HG02852 (cell line): ENCODE data around the gene CPM.
A peak's percentile ranks its signal among the peaks of the same experiment; 100 is the strongest.
"Not testable (repeated sequence)": the region's sequence is repeated elsewhere in the genome, so short reads cannot be mapped to it uniquely, and the experiment has no call there.

Source experiments
- ATAC-seq: cut with Tn5 transposase; IDR thresholded peaks from one replicate; pipeline ENCODE4 v1.9.1; 2021; ENCODE audit warnings: mild to moderate bottlenecking, moderate library complexity; ENCODE audit not compliant: unreplicated experiment

The CPM gene

DNA sequence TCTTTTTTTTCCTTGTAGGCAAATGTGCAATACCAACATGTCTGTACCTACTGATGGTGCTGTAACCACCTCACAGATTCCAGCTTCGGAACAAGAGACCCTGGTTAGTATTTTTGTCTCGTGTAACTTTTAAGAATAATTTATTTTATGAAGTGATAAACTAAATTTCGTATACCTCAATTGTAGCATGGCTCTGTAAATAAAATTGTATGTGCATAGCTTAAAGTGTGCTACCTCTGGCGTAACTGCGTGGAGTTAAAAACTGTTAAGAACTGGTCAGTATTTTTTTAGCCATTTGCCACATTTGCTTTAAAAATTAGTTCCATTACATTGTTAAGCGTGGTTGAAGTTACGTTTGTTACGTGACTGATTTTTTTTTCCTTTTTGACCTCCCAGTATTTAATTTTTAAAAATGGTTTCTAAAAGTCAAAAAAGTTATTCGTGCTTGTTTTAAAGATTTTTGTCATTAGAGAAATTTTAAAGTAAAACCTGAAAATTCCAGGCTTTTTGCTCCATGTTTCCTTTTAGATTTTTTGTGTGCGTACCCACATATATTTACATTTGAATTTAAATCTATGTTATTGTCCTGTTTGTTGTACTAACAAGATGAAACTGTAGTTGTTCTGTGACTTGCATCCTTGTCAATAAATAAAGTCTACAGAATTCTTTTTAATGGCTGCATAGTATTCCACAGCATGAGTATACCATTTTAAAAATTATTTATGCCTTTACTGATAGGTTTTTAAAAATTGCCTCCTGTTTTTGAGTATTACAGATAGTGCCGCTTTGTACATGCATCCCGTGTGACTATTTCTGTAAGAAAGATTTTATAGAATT lies 123.6 kb downstream of the CPM start:
- no peak for ATAC-seq

DNA sequence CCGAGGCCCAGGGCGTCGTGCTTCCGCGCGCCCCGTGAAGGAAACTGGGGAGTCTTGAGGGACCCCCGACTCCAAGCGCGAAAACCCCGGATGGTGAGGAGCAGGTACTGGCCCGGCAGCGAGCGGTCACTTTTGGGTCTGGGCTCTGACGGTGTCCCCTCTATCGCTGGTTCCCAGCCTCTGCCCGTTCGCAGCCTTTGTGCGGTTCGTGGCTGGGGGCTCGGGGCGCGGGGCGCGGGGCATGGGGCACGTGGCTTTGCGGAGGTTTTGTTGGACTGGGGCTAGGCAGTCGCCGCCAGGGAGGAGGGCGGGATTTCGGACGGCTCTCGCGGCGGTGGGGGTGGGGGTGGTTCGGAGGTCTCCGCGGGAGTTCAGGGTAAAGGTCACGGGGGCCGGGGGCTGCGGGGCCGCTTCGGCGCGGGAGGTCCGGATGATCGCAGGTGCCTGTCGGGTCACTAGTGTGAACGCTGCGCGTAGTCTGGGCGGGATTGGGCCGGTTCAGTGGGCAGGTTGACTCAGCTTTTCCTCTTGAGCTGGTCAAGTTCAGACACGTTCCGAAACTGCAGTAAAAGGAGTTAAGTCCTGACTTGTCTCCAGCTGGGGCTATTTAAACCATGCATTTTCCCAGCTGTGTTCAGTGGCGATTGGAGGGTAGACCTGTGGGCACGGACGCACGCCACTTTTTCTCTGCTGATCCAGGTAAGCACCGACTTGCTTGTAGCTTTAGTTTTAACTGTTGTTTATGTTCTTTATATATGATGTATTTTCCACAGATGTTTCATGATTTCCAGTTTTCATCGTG lies 124.4 kb downstream of the CPM start:
- peak; percentile 49 for ATAC-seq

DNA sequence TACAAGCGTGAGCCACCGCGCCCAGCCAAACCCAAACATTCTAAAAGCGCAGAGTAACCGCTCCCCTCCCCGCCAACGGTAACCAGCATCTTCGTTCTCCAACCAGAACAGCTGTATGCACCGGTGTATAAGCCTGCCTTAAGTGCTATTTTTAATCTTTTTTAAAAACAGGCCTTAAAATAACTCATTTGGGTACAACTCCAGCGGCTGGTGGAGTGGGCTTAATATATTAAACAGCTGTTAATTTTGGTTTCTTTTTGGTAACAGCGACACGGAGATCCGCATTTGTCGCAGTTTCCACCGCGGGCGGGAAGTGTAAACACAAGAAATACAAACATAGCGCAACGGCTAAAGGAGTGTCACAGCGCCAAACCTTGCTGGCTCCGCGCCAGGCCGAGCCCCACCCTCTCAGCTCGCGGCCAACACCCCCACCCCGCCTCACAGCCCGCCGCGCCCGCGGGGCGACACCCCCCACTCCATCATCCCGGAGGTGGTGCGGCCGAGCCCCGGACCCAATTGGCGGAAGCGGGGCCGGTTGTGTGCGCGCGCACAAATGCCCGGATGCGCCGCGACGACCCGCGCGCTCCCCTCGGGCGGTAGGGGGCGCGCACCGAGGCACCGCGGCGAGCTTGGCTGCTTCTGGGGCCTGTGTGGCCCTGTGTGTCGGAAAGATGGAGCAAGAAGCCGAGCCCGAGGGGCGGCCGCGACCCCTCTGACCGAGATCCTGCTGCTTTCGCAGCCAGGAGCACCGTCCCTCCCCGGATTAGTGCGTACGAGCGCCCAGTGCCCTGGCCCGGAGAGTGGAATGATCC lies 125.2 kb downstream of the CPM start, which contains the start of gene MDM2:
TSS of gene MDM2 (plus strand) at position 602 of the 812 bp plus-strand sequence. CDS start 301 bp downstream, outside the sequence.
- peak; percentile 73 for ATAC-seq

DNA sequence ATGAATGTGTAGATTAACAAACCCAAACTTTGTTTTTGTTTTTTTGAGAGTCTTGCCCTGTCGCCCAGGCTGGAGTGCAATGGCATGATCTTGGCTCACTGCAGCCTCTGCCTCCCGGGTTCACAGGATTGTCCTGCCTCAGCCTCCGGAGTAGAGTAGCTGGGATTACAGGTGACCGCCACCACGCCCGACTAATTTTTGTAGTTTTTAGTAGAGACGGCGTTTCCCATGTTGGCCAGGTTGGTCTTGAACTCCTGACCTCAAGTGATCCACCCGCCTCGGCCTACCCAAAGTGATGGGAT lies 125.7 kb downstream of the CPM start:
- not testable (repeated sequence) for ATAC-seq

DNA sequence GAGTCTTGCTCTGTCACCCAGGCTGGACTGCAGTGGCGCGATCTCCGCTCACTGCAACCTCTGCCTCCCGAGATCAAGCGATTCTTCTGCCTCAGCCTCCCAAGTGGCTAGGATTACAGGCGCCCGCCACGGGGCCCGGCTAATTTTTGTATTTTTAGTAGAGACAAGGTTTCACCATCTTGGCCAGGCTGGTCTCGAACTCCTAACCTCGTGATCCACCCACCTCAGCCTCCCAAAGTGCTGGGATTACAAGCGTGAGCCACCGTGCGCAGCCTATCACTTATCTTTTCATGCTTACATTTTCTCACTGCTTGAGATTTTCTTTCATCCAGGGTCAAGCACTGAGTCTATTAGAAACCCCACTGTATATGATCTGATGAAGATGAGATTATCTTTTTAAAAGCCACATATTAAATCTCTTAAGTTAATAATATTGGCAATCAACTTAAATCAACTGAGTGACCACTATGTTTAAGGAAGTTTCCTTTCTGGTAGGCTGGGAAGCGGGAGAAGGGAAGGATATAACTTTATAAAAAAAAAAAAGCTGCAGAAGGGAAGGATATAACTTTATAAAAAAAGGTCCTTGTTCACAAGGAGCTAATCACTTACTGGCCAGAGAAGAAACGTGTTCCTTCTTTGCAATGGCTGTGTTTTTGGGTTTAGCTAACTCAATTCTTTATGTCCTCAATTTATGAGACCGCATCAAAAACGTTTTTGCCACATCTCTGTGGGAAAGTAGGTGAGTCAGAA lies 126.3 kb downstream of the CPM start:
- no peak for ATAC-seq

DNA sequence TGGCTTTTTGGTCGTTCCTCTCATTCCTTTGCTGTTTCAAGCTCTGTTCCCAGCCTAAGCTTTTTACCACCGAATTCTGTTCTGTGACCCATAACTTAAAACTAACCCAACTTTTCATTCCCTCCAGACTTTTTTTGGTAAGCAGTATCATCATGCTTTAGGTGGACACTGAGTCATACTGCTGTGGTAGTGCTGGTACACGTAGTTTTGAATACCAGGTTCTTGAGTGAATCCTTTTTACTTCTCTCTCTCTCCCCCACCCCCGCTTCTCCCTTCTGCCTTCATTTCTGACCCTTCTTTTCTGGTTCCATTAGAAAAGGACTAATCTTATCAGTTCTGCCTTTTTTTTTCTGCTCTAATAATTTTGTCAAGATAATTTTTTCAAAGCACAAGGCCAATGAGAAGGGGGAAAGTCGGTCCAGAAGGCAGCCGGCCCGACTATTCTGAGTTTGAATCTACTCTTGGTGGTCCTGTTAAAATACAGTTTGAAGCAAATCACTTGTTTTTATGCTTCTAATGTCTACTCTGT lies 127.3 kb downstream of the CPM start:
- ATAC-seq: no peak

DNA sequence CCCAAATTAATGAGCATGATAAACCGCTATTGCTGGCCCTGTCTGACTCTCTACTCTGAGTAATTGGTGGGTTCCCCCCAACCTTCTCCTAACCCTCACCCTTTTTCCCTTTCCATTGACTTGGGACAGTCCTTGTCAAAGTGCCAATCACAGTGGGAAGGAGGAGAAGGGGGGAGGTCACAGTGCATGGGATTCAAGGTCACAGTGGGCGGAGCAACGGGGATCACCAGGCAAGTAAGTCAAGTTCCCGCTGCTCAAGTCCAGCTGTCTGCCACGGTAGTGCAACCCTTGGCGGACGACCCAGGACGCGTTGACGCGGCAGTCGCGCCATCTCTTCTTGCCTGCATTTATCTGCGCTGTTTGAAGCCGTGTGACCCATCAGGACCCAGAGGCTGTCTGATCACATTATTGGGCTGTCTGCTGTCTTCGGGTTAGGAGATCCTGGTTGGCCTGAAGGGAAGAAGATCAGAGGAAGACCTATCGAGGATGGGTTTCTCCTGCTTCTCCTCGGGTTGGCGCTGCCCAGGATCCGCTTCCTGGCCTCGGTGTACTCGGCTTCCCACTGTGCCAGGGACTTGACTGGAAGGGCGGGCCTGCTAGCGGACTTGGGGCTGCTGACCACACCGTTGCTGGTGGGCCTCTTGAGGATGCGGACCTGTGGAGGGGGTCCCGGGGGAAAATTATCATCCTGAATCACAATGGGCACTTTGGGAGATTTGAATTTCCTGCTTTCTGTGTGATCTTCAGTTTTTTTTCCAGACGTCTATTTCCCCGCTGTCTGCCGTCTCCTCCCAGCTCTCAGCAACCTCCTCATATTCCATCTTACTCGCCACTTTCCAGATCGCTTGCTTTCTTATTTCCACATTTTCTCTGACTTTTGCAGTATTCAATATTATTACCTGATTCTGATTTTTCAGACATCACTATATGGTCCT lies 128.0 kb downstream of the CPM start:
- ATAC-seq: no peak

DNA sequence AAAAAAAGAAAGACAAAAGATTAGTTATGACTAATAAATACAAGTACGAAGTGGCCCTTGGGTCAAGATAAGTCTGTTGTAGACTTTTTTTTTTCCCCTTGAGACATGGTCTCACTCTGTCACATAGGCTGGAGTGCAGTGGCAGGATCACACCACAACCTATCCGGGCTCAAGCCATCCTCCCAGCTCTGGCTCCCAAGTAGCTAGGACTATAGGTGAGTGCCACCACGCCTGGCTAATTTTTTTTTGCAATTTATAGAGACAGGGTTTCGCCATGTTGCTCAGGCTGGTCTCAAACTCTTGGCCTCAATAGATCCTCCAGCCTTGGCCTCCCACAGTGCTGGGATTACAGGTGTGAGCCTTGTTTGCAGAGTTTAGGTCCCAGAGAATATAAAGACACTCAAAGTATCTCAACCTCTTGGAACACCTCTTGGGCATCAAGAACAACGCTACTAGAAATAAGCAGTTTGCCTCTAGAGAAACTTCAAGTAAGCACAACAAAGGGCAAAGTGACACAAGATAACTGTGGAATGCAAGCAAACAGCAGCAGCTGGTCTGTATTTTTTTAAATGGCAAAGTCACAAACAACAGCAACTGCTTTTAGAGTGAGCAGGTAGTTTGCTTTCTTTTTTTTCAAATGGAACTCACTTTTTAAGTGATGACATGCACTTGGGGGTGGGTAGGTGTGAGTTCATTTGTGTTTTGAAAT lies 128.9 kb downstream of the CPM start:
- ATAC-seq: no peak

DNA sequence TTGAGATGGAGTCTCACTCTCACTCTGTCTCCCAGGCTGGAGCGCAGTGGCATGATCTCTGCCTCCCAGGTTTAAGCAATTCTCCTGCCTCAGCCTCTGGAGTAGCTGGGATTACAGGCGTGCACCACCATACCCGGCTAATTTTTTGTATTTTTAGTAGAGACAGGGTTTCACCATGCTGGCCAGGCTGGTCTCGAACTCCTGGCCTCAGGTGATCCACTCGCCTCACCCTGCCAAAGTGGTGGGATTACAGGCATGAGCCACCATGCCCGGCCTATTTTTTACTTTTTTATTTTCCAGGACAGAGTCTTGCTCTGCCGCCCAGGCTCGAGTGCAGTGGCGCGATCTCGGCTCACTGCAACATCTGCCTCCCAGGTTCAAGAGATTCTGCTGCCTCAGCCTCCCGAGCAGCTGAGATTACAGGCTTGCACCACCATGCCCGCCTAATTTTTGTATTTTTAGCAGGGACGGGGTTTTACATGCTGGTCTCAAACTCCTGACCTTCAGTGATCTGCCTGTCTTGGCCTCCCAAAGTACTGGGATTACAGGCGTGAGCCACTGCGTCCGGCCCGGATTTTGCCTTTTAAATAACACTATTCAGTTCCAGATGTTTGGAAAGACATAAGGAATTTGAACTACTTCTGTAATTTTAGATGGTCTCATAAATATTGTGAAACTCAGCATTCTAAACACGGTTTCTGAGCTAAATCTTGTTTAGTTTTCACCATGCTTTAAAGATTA lies 129.9 kb downstream of the CPM start:
- not testable (repeated sequence) for ATAC-seq

DNA sequence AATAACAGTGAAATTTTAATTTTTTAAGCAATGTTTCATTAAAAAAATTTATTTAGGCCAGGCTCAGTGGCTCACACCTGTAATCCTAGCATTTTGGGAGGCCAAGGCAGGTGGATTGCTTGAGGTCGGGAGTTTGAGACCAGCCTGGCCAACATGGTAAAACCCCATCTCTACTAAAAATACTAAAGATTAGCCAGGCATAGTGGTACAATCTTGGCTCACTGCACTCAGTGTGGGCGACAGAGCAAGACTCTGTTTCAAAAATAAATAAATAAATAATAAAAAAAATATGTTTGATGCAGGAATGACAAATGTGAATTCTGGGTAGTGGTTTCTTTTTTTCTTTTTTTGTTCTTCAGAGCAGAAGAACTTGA lies 130.6 kb downstream of the CPM start:
- ATAC-seq: not testable (repeated sequence)
